K562 (cell line): Measurements from ENCODE around the gene SNX25. TPM values are rescaled to one million over a fixed set of nuclear protein-coding genes. Genes with fewer than 3 reads are reported as not detected.
A peak's percentile ranks its signal among the peaks of the same experiment; 100 is the strongest.

Experiments
- ATAC-seq: fragments of 200-7000 bp; cut with Tn5 transposase; 3 replicates; pipeline ENCODE4 v1.9.1; 2020; ENCODE audit warnings: moderate library complexity
- BruUV-seq: library from RNA; stranded (reverse); fragments of 400-500 nt; replicated peaks from 2 replicates; lab custom pipeline; 2021; lab: Mats Ljungman, UMichigan
- CTCF ChIA-PET: fragments of 300-600 bp; formaldehyde crosslinking; extraction: SDS; loops from one replicate; lab custom pipeline; 2021; ENCODE audit warnings: low intra/inter-chr PET ratio; lab: Yijun Ruan, JAX
- POLR2A ChIA-PET: fragments of 300-600, 350-650 bp; sonication (Branson Sonifier 250); formaldehyde crosslinking; extraction: SDS; loops from one replicate; lab custom pipeline; 2021; ENCODE audit warnings: antibody characterized with exemption, inconsistent platforms; lab: Yijun Ruan, JAX
- DNase-seq, 4 experiments: peaks; one replicate each; pipeline versions ENCODE4 v3.0.0 to v3.0.0-alpha.2; 2011 to 2018; ENCODE audit warnings: low spot score in 3 of 4, mixed read lengths in 3 of 4; ENCODE audit errors: extremely low read depth in 1 of 4
- FAIRE-seq: peaks from 2 replicates; lab custom pipeline; 2011; peaks lifted over from hg19 to GRCh38; lab: Jason Lieb, UNC
- H2AFZ ChIP-seq: 2 replicates; pipeline ENCODE4 v1.6.0; 2011; ENCODE audit warnings: low read depth, low read length, control low read depth, inconsistent platforms
- H3K27ac ChIP-seq: fragments of 200-600 bp; 3 replicates; pipeline ENCODE4 v1.8.0; 2011; ENCODE audit warnings: low read depth, mild to moderate bottlenecking, control low read depth, inconsistent platforms, low read length, moderate library complexity, mixed read lengths; ENCODE audit errors: extremely low read depth
- H3K27me3 ChIP-seq, 2 experiments: fragments of 300-600 bp in 1 of 2; 2 replicates in 1 of 2; 3 replicates in 1 of 2; pipeline versions ENCODE4 v1.6.0 to v1.8.0; 2011; ENCODE audit warnings: inconsistent platforms in 2 of 2, low read length in 2 of 2, mild to moderate bottlenecking in 1 of 2, mixed read lengths in 1 of 2, moderate library complexity in 1 of 2; ENCODE audit not compliant: control insufficient read depth in 2 of 2, insufficient read depth in 2 of 2
- H3K36me3 ChIP-seq: fragments of 300-600 bp; 3 replicates; pipeline ENCODE4 v1.8.0; 2011; ENCODE audit warnings: mild to moderate bottlenecking, low read length, inconsistent platforms; ENCODE audit not compliant: control insufficient read depth, insufficient read depth
- H3K4me1 ChIP-seq, 2 experiments: fragments of 200-600 bp in 1 of 2; replicated peaks in 1 of 2; 2 replicates in 1 of 2; 3 replicates in 1 of 2; pipeline versions ENCODE4 v1.5.1 to v1.8.0; 2011; ENCODE audit warnings: inconsistent platforms in 2 of 2, low read length in 2 of 2, mild to moderate bottlenecking in 1 of 2, mixed read lengths in 1 of 2, moderate library complexity in 1 of 2; ENCODE audit not compliant: control insufficient read depth in 2 of 2, insufficient read depth in 2 of 2
- H3K4me2 ChIP-seq: 2 replicates; pipeline ENCODE4 v1.6.1; 2011; ENCODE audit warnings: low read length, control low read depth, inconsistent platforms, mixed read lengths; ENCODE audit not compliant: insufficient read depth
- H3K4me3 ChIP-seq: fragments of 200-600 bp; sonication (generic), shearing (Covaris generic); 2 replicates; pipeline ENCODE4 v1.5.1; 2016; ENCODE audit warnings: control low read depth, inconsistent platforms
- H3K79me2 ChIP-seq: fragments of 200-600 bp; 3 replicates; pipeline ENCODE4 v1.8.0; 2011; ENCODE audit warnings: low read length, inconsistent platforms; ENCODE audit not compliant: control insufficient read depth, insufficient read depth
- H3K9ac ChIP-seq, 2 experiments: 2 replicates each; pipeline versions ENCODE4 v1.6.0 to v1.6.1; 2011; ENCODE audit warnings: low read depth in 2 of 2, low read length in 2 of 2, control low read depth in 1 of 2, inconsistent platforms in 1 of 2, mild to moderate bottlenecking in 1 of 2, mixed read lengths in 1 of 2; ENCODE audit not compliant: insufficient read depth in 1 of 2
- H3K9me1 ChIP-seq: one replicate; pipeline ENCODE4 v1.6.0; 2011; ENCODE audit warnings: inconsistent platforms, mild to moderate bottlenecking, low read length, moderate library complexity; ENCODE audit not compliant: control insufficient read depth, insufficient read depth
- H3K9me3 ChIP-seq: replicated peaks from 2 replicates; pipeline ENCODE4 v1.5.1; 2011; ENCODE audit warnings: low read depth, low read length, inconsistent platforms; ENCODE audit not compliant: control insufficient read depth, insufficient read depth
- H4K20me1 ChIP-seq: replicated peaks from 2 replicates; pipeline ENCODE4 v1.6.1; 2011; ENCODE audit warnings: low read length, inconsistent platforms, mixed read lengths; ENCODE audit not compliant: control insufficient read depth, insufficient read depth
- BCL6 ChIP-seq: fragments of 250-450 bp; sonication (Bioruptor Pico); IDR thresholded peaks from 2 replicates; pipeline ENCODE4 v1.4.0; 2020
- CBX5 ChIP-seq: IDR thresholded peaks from 2 replicates; pipeline ENCODE4 v1.6.1; 2014; ENCODE audit warnings: low read depth, borderline replicate concordance
- CSDE1 ChIP-seq, 2 experiments: fragments of 450-650 bp; IDR thresholded peaks; 2 replicates each; pipeline ENCODE4 v1.6.1; 2016; ENCODE audit warnings: mild to moderate bottlenecking in 1 of 2
- EWSR1 ChIP-seq: fragments of 450-650 bp; IDR thresholded peaks from 2 replicates; pipeline ENCODE4 v1.6.1; 2018; ENCODE audit warnings: borderline replicate concordance, mild to moderate bottlenecking, low read depth, moderate library complexity; ENCODE audit not compliant: partially characterized antibody
- GATAD2A ChIP-seq: fragments of 450-650 bp; IDR thresholded peaks from 2 replicates; pipeline ENCODE4 v1.6.1; 2017
- HDAC8 ChIP-seq: fragments of 450-650 bp; IDR thresholded peaks from 2 replicates; pipeline ENCODE4 v1.6.1; 2016; ENCODE audit warnings: mild to moderate bottlenecking, missing genetic modification characterization, moderate library complexity, missing compliant biosample characterization
- KDM1A ChIP-seq, 2 experiments: fragments of 450-650 bp; IDR thresholded peaks; 2 replicates each; pipeline ENCODE4 v1.6.1; 2016; ENCODE audit warnings: mild to moderate bottlenecking in 2 of 2
- MCM7 ChIP-seq, 2 experiments: fragments of 450-650 bp; IDR thresholded peaks; 2 replicates each; pipeline ENCODE4 v1.6.1; 2016 to 2018
- NCOR1 ChIP-seq: fragments of 450-650 bp; IDR thresholded peaks from 2 replicates; pipeline ENCODE4 v1.6.1; 2016; ENCODE audit warnings: mild to moderate bottlenecking, moderate library complexity
- PHB ChIP-seq: fragments of 250-450 bp; sonication (Bioruptor Pico); IDR thresholded peaks from 2 replicates; pipeline ENCODE4 v1.5.0; 2021
- RBFOX2 ChIP-seq: fragments of 200-400 bp; formaldehyde crosslinking; IDR thresholded peaks from 2 replicates; pipeline ENCODE4 v1.6.1; 2017; ENCODE audit warnings: low read depth, mild to moderate bottlenecking, low read length, moderate library complexity
- SETDB1 ChIP-seq: IDR thresholded peaks from one replicate; pipeline ENCODE4 v1.6.1; 2012; ENCODE audit warnings: low read length, control low read depth, inconsistent platforms
- TBP ChIP-seq: optimal IDR thresholded peaks from 2 replicates; pipeline ENCODE3; 2011; ENCODE audit warnings: low read depth, low read length, improper control_type of control experiment
- XRCC5 ChIP-seq: fragments of 200-400 bp; formaldehyde crosslinking; IDR thresholded peaks from 2 replicates; pipeline ENCODE4 v1.6.1; 2017; ENCODE audit warnings: low read depth, mild to moderate bottlenecking, low read length
- YBX1 ChIP-seq: fragments of 450-650 bp; IDR thresholded peaks from 2 replicates; pipeline ENCODE4 v1.7.1; 2016; ENCODE audit warnings: mild to moderate bottlenecking
- ZKSCAN8 ChIP-seq: fragments of 200-800 bp; sonication (Bioruptor generic); IDR thresholded peaks from 2 replicates; pipeline ENCODE4 v1.6.1; 2016; ENCODE audit warnings: missing genetic modification characterization, missing compliant biosample characterization
- ZNF41 ChIP-seq: fragments of 250-450 bp; sonication (Bioruptor Pico); conservative IDR thresholded peaks from 2 replicates; pipeline ENCODE4 v1.4.0; 2020; ENCODE audit warnings: mild to moderate bottlenecking
- ZNF551 ChIP-seq: fragments of 250-450 bp; sonication (Bioruptor Pico); IDR thresholded peaks from 2 replicates; pipeline ENCODE4 v1.5.0; 2021; ENCODE audit warnings: mild to moderate bottlenecking, moderate library complexity
- ZNF77 ChIP-seq: fragments of 250-450 bp; sonication (Bioruptor Pico); IDR thresholded peaks from 2 replicates; pipeline ENCODE4 v1.5.0; 2020
- WGBS: fragments of 100-300 bp; shearing (Covaris generic); methylation state at CpG from one replicate; pipeline ENCODE4 v1.1.6; 2016; ENCODE audit warnings: low coverage, mixed read lengths; ENCODE audit not compliant: insufficient coverage; ENCODE audit errors: missing lambda C conversion rate; 5-methylcytosine and 5-hydroxymethylcytosine counted together
- in situ Hi-C: fragments of 300-500 bp; cut with MboI; formaldehyde crosslinking; loops from 4 replicates; pipeline ENCODE4 v1.15.0; 2018; ENCODE audit warnings: inconsistent platforms, mixed read lengths
- intact Hi-C: fragments of 100-400 bp; cut with micrococcal nuclease; formaldehyde crosslinking; loops from 2 replicates; pipeline ENCODE4 v1.14.2; 2022
- polyA plus RNA-seq, 8 experiments: library from polyadenylated mRNA; depleted of rRNA in 4 of 8; stranded (reverse) in 5 of 8; unstranded in 3 of 8; fragments of >200 nt; fragmentation: Nextera tagmentation in 2 of 8; fragmentation: Illumina TruSeq in 1 of 8; extraction: Ambion mirVana in 2 of 8; extraction: Trizol in 1 of 8; gene quantifications; 2 replicates each; pipeline versions ENCODE4 v1.2.1 to v1.2.3, GENCODE V29; 2011 to 2014; ENCODE audit warnings: inconsistent platforms in 1 of 8, missing spikeins in 1 of 8
- total RNA-seq, 7 experiments: library from RNA; depleted of rRNA in 6 of 7; stranded (reverse); fragments of >200 nt in 6 of 7; fragmentation: Illumina TruSeq in 2 of 7; extraction: Trizol in 2 of 7; gene quantifications; 2 replicates each; pipeline versions ENCODE4 v1.2.1 to v1.2.3, GENCODE V29; 2011 to 2021; ENCODE audit warnings: low replicate concordance in 1 of 7
- TF ChIP-seq, protein P1 (sequence below): fragments of 450-650 bp; IDR thresholded peaks from 2 replicates; pipeline ENCODE4 v1.6.1; 2016; ENCODE audit warnings: low read depth, mild to moderate bottlenecking, moderate library complexity
- TF ChIP-seq, protein P2 (sequence below): IDR thresholded peaks from 2 replicates; pipeline ENCODE4 v1.6.1; 2016; ENCODE audit warnings: missing genetic modification characterization, missing compliant biosample characterization
- TF ChIP-seq, protein P3 (sequence below): fragments of 250-450 bp; sonication (Bioruptor Pico); IDR thresholded peaks from 2 replicates; pipeline ENCODE4 v1.8.0; 2022; ENCODE audit warnings: moderate library complexity, mild to moderate bottlenecking, inconsistent platforms

SNX25 gene
- total and polyA plus RNA-seq, 9 of the 15 experiments (the other 6 are each of a cell fraction or from before 2014, with no cell fraction given) = 2.5 to 23.4 (median 13.3) TPM

DNA sequence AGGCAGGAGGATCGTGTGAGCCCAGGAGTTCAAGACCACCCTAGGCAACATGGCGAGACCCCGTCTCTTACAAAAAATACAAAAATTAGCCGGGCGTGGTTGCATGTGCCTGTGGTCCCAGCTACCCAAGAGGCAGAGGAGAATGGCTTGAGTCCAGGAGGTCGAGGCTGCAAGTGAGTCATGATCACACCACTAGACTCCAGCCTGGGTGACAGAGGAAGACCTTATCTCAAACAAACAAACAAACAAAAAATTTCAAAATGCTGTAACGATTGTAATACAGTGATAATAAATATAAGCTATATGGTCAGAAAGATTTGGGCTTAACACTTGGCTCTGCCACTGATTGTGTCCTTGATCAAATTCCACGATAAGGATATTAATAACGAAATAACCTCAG is 42.2 kb upstream of the SNX25 start (continued):
- TF ChIP-seq CSDE1 (IDR thresholded peaks at IDR 0.05) (no peak), EWSR1 (no peak), BCL6 (CRISPR knock-in tag) (no peak), KDM1A (IDR thresholded peaks at IDR 0.05) (0 out of 4 replicates have a peak, but pooled peaks of 1 of the 2 experiments have one; percentile 9), ZNF41 (CRISPR knock-in tag) (no peak), RBFOX2 (no peak), PHB (CRISPR knock-in tag) (no peak), ZKSCAN8 (CRISPR knock-in tag) (no peak), ZNF551 (CRISPR knock-in tag) (no peak)
- TF ChIP-seq, protein P1, sequence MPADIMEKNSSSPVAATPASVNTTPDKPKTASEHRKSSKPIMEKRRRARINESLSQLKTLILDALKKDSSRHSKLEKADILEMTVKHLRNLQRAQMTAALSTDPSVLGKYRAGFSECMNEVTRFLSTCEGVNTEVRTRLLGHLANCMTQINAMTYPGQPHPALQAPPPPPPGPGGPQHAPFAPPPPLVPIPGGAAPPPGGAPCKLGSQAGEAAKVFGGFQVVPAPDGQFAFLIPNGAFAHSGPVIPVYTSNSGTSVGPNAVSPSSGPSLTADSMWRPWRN = no peak
- TF ChIP-seq, all 486 proteins: peak for 22

DNA sequence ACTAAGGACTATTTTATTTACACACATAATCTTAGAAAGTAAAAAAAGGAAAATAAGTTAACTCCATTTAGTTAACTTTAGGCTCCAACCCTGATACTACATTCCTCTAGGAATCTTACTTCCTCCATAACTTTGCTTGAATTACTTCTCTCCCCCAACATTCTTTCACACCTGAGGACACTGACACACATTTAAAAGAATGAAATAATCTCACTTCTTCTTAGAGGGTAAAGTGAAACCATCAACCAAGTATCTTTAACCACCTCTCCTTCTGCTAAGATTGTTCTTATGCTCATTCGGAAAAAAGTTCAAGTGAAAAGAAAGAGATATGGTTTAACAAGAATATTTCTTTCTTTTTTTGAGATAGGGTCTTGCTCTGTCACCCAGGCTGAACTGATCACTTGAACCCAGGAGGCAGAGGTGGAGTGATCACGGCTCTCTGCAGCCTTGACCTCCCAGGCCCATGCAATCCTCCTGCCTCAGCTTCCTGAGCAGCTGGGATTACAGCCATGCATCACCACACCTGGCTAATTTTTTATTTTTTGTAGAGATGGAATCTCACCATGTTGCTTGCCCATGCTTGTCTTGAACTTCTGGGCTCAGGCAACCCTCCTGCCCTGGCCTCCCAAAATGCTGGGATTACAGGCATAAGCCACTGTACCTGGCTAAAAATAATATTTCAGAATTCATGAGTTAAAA is 37.9 kb upstream of the SNX25 start:
- FAIRE-seq (peak; percentile 23), ATAC-seq (no peak), DNase-seq (no peak)
- BruUV-seq = no TSS peak
- Histone ChIP-seq H3K9ac (no peak overlapping the region), H3K4me1 (peaks cover 3 to 5% of the 10 kb centered on the region in 2 experiments; a peak in 2 of 5 replicates), H2AFZ (no peak overlapping the region), H3K9me1 (no peaks in the 10 kb centered on the region), H4K20me1 (no peaks in the 10 kb centered on the region), H3K27ac (no peak overlapping the region), H3K79me2 (peaks cover 8% of the 10 kb centered on the region; the same call in 2 of the 3 replicates), H3K36me3 (peaks cover 81% of the 10 kb centered on the region), H3K4me2 (no peak overlapping the region), H3K27me3 (no peaks in the 10 kb centered on the region), H3K4me3 (no peak overlapping the region), H3K9me3 (no peaks in the 10 kb centered on the region)
- 96% methylated on average over 2 of the region's 2 CpGs for whole genome bisulfite sequencing
- intact Hi-C loops (no loop called here), in situ Hi-C loops (no loop called here)
- ChIA-PET CTCF (no interaction called here), POLR2A (no interaction called here)
- TF ChIP-seq YBX1 (no peak), NCOR1 (no peak), ZNF551 (CRISPR knock-in tag) (no peak), ZNF77 (CRISPR knock-in tag) (no peak), HDAC8 (tag) (no peak), KDM1A (IDR thresholded peaks at IDR 0.05) (no peak), GATAD2A (no peak), TBP (no peak), SETDB1 (no peak), MCM7 (IDR thresholded peaks at IDR 0.05) (no peak), CBX5 (no peak), XRCC5 (no peak)
- TF ChIP-seq, protein P2, sequence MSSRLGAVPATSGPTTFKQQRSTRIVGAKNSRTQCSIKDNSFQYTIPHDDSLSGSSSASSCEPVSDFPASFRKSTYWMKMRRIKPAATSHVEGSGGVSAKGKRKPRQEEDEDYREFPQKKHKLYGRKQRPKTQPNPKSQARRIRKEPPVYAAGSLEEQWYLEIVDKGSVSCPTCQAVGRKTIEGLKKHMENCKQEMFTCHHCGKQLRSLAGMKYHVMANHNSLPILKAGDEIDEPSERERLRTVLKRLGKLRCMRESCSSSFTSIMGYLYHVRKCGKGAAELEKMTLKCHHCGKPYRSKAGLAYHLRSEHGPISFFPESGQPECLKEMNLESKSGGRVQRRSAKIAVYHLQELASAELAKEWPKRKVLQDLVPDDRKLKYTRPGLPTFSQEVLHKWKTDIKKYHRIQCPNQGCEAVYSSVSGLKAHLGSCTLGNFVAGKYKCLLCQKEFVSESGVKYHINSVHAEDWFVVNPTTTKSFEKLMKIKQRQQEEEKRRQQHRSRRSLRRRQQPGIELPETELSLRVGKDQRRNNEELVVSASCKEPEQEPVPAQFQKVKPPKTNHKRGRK (tag) = no peak
- TF ChIP-seq, protein P3, sequence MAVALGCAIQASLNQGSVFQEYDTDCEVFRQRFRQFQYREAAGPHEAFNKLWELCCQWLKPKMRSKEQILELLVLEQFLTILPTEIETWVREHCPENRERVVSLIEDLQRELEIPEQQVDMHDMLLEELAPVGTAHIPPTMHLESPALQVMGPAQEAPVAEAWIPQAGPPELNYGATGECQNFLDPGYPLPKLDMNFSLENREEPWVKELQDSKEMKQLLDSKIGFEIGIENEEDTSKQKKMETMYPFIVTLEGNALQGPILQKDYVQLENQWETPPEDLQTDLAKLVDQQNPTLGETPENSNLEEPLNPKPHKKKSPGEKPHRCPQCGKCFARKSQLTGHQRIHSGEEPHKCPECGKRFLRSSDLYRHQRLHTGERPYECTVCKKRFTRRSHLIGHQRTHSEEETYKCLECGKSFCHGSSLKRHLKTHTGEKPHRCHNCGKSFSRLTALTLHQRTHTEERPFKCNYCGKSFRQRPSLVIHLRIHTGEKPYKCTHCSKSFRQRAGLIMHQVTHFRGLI (CRISPR knock-in tag) = no peak
